Left kidney (tissue), 8 donors: ENCODE results near the gene LBX2. TPM values are rescaled to one million over a fixed set of nuclear protein-coding genes. Genes with fewer than 3 reads are reported as not detected.

Experiments
- DNase-seq: peaks from one replicate; pipeline ENCODE4 v3.0.0-alpha.2; 2013
- long read RNA-seq, 8 donors: transcript quantifications; one replicate each; lab custom pipeline, GENCODE V29; 2026
- polyA plus RNA-seq: library from polyadenylated mRNA; unstranded; fragments of 120-200 nt; gene quantifications from one replicate; pipeline ENCODE4 v1.2.1, GENCODE V29; 2013; ENCODE audit not compliant: insufficient read length

The LBX2 gene
- 3.1 TPM for polyA plus RNA-seq
- long read RNA-seq, donor 1, partial matches to known transcripts = 0 of 2 reads
- long read RNA-seq, donor 1, other reads (novel, unspliced or antisense) = 0 of 2 reads
- long read RNA-seq, donor 2 = 0 reads
- long read RNA-seq, donor 3 = 0 reads
- long read RNA-seq, donor 4 = 0 reads
- long read RNA-seq, donor 5, partial matches to known transcripts = 0 of 2 reads
- long read RNA-seq, donor 5, other reads (novel, unspliced or antisense) = 0 of 2 reads
- long read RNA-seq, donor 6, partial matches to known transcripts = 18 of 19 reads
- long read RNA-seq, donor 6, other reads (novel, unspliced or antisense) = 0 of 19 reads
- long read RNA-seq, donor 7, partial matches to known transcripts = 0 of 4 reads
- long read RNA-seq, donor 7, other reads (novel, unspliced or antisense) = 0 of 4 reads
- long read RNA-seq, donor 8, partial matches to known transcripts = 0 of 2 reads
- long read RNA-seq, donor 8, other reads (novel, unspliced or antisense) = 0 of 2 reads

- DNase-seq = no peak
Measured at GRCh38 chr2:74499267-74499939, at the start of gene LBX2. Gene LBX2, minus strand, starts transcription at chr2:74499603. Its CDS starts 66 bp downstream, at chr2:74499537.

GRCh38 chr2:74548285-74548899 lies 49.0 kb upstream of the LBX2 start:
- DNase-seq = no peak

- no peak for DNase-seq
Measured at GRCh38 chr2:74546004-74546403, 46.6 kb upstream of the LBX2 start.

- no peak for DNase-seq
Measured at GRCh38 chr2:74544634-74545033, 45.2 kb upstream of the LBX2 start.

- DNase-seq = no peak
Measured at GRCh38 chr2:74542978-74543377, 43.6 kb upstream of the LBX2 start.

GRCh38 chr2:74540291-74540690 lies 40.9 kb upstream of the LBX2 start:
- no peak for DNase-seq

GRCh38 chr2:74538881-74539339 lies 39.5 kb upstream of the LBX2 start:
- no peak for DNase-seq

- no peak for DNase-seq
Measured at GRCh38 chr2:74537140-74537539, 37.7 kb upstream of the LBX2 start.

- no peak for DNase-seq
Measured at GRCh38 chr2:74536166-74536950, 37.0 kb upstream of the LBX2 start.

GRCh38 chr2:74535440-74535965 lies 36.1 kb upstream of the LBX2 start:
- no peak for DNase-seq

GRCh38 chr2:74534411-74534810 lies 35.0 kb upstream of the LBX2 start:
- no peak for DNase-seq

- no peak for DNase-seq
Measured at GRCh38 chr2:74533464-74533863, 34.1 kb upstream of the LBX2 start.

GRCh38 chr2:74532222-74532621 lies 32.8 kb upstream of the LBX2 start:
- DNase-seq = no peak

GRCh38 chr2:74531666-74532065 lies 32.3 kb upstream of the LBX2 start:
- DNase-seq = no peak

GRCh38 chr2:74530239-74531187 lies 31.1 kb upstream of the LBX2 start:
- no peak for DNase-seq

- DNase-seq = peak; percentile 98
Measured at GRCh38 chr2:74529357-74530238, 30.2 kb upstream of the LBX2 start, which contains the start of the genes AUP1 and HTRA2. Gene AUP1, minus strand, starts transcription at chr2:74529706. Its CDS starts 77 bp downstream, at chr2:74529629. Gene HTRA2, plus strand, starts transcription at chr2:74529933. Its CDS starts 74 bp downstream, at chr2:74530007.

- DNase-seq = no peak
Measured at GRCh38 chr2:74528600-74529356, 29.4 kb upstream of the LBX2 start.

GRCh38 chr2:74527741-74528140 lies 28.3 kb upstream of the LBX2 start:
- DNase-seq = no peak
